GM21723 (cell line): ENCODE measurements around the gene BHLHE23.

ENCODE experiments used
- ATAC-seq: cut with Tn5 transposase; IDR thresholded peaks from one replicate; pipeline ENCODE4 v1.9.1; 2021; ENCODE audit warnings: mild to moderate bottlenecking, moderate library complexity; ENCODE audit not compliant: unreplicated experiment

The BHLHE23 gene

DNA sequence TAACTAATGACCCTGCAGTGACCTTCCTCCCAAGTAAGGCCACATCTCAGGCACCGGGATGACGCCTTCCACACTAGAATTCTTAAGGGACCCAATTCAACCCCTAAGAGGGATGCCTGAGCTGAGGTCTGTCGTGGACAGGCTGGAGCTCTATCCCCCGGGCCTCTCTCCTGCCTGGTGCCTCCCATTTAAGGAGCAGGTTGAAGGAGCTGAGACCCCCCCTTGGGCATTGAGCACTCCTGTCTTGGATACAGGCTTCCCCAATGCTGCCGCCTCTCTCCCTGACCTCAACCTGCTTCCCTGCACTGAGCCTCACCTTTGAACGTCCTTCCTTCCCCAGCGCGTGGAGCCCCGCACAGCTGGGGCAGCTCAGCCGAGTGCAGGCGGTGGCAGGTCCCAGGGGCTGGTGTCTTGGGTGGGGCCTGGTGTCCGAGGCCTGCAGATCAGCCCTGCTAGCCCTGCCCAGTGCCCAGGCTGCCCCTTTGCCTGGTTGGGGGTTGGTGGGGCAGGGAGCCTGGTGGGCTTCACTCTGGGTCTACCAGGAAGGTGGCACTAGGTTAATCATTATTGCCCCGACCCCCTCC, 19.9 kb upstream of the BHLHE23 start:
- ATAC-seq = no peak

DNA sequence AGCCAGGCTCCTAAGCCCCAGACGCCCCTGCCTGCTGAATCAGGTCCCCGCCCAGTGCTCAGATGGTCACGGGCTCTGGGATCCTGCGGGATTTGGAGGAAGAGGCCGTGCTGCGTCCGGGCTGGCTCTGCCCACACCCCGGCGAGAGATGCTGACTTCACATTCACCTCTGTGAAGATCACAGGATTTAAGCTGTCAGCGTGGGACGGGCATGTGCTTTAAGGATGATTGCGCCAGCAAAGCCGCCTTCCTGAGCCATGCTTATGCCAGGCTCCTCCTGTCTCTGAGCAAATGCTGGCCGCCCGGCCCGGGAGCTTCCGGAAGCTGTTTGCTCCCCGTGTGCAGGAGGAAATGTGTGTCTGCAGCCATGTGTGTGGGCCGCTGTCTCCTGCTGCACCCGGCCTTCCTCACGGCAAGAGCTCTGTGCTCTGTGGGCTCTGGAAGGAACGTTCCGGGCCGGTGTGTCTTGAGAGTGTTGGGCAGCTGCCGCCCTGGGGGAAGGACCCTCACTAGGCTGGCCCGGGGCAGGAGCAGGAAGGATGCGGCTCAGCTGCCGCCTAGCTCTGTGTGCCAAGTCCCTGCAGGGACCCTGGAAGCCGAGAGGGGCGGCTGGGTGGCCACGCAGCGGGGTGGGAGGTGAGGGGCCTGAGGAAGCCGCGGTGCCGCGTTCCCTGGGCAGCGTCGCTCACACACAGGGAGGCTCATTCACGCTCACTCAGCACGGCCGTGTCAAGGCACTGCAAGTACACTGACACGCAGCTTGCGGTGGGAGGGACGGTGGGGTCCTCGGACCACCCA, 19.0 kb upstream of the BHLHE23 start:
- no peak for ATAC-seq

DNA sequence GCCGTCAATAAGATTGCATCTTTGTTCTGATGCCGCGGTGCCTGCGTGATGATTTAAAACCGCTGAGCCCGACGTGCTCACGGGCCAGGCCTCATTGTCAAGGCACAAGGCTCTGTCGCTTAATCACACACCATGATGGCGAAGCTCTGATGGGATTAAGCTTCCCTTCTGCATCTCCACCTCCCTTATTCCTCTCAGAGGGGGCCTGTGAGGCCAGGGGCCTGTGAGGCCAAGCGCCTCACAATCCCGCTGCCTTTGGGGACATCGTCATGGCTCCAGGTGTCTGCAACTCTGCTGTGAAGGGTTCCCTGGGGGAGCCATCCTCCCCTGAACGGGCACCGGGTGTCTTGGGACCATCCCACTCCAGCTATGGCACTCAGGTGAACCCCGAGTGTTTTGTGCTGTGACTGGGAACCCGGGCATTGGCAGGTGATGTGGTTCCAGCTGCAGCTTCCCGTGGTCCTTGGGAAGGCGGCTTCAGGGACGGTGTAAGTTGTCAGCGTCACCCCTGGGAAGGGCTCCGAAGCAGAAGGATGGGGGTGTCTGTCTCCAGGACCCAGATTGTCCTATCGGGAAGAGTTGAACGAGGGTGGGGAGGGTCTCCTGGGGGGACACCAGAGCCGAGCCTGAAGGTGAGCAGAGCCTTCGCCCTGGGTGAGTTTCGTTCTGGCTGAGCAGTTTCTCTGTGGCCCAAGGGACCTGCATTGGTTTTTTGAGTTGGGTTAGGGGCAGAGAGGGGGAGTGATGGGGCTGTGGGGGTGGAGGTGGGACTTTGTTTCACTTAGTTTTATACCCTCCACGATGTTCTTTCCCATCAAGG, 18.0 kb upstream of the BHLHE23 start:
- no peak for ATAC-seq

DNA sequence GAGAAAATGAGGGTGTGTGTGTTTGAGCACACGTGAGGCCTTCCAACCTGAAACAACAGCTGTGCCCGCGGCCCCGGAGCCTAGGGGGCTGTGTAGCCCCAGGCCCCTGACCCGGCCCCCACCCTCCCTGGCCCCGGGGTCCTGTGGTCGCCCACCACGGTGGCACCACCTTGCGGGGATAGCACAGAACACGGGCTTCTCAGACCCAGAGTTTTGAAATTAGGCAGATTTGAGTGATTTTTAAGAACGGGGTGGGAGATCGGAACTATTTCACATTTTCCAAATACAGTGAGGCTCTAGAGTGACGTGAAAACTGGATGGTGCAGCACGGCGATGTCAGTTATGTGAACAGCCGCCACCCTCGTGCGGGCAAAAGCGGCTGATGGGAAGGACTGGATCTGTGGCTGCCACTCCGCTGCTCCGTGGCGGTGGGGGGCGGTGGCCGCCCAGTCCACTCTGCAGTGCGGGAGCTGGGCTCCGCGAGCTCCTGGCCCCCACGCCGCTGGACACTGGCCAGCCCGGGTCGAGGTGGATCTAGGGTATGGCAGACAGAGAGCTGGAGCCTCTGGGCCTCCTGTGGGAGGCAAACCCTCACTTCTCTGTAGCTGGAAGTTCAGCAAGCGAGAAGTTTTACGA, 17.3 kb upstream of the BHLHE23 start:
- ATAC-seq = no peak

DNA sequence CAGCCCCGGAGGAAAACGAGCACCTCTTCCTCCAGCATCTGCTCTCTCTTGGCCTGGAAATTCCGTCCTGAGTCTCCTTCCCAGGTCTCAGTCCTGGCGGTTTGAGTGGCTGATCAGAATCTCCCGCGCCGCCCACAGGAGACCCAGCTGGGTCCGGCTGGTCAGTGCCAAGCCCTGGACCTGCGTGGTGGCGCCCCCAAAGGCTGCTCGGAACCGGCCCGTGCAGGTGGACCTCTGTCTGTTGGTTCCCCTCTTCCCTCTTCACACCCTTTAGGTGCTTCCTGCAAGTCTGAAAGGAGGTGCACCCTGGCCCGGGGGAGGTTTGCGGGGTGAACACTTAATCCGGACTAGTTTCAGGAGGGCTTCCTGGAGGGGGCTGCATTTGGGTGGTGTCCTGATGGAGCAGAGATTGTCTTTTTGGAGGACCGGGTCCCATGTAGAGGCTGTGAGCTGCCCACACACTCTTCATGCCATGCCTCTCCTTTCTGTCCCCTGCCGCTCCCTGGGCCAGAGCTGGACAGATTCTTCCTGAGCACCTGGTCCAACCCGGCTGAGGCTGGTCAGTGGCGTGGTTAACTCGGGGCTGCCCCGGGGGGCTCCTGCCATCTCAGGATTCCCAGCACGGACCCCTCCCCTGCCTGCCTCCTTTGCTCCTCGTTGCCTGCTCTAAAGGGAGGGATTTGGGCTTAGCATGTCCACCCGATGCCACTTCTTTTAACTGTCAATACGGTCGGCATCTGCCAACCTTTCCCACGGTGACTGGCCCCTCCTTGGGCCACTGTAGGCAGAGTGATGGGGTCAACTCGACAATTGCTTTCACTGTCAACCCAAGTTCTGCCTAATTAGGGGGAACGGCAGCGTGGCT, 16.5 kb upstream of the BHLHE23 start:
- no peak for ATAC-seq

DNA sequence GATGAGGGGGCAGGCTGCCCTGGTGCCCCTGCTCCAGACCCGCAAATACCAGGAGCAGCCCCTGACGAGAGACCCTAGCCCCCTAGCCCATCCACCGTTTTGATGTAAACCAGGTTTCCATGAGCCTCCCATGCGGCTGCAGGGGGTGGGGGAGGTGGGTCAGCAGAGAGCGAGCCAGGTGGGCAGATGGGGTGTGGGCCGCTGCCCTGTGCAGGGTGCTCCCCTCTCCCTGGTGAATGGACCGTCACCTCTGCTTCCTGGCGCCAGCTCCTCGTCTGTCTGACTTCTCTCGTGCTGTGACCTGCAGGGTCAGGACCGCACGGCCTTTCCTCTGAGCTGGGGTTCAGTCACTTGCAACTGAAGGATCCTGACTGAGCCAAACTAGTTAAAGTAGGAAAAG, 15.7 kb upstream of the BHLHE23 start:
- ATAC-seq = no peak

DNA sequence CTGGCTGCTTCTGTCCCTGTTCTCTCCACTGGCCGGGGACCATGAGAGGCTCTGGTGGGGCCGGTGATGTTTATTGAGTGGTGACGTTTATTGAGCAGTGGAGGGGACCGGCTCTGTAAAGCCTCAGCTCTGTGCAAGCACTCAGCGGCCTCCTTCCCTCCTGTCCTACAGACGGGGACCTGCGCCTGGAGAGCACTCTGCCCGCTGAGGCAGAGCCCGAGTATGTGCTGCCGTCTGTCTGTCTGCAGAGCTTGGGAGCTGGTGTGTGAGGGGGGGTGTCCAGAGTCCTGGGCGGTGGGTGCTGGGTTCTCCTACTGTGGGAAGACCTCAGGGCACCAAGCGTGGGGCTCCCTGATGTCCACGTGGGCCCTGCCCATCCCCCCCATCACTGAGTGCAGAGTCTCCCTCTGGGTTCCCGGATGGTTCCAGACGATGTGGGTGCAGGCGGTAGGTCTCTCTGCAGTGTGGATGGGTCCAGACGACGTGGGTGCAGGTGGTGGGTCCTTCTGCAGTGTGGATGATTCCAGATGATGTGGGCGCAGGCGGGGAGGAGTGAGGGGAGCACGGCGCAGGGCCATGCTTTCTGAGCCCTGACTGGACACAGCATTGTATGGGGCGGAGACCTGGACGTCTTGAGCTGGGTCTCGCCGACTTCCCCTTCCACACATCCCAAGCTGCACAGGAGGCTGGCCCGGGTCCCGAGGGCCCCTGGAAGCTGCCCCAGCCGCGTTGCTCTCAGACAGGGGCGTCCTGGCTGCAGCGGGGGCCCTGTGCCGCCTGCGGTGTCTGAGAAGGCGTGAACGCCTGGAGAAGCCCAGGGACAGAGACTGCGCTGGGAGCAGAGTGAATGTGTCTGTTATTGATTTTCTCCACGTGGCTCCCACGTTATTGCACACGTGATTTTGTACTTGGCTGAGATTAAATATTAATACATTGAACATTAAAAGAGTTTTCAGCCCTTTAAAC, 14.9 kb upstream of the BHLHE23 start:
- ATAC-seq = no peak

DNA sequence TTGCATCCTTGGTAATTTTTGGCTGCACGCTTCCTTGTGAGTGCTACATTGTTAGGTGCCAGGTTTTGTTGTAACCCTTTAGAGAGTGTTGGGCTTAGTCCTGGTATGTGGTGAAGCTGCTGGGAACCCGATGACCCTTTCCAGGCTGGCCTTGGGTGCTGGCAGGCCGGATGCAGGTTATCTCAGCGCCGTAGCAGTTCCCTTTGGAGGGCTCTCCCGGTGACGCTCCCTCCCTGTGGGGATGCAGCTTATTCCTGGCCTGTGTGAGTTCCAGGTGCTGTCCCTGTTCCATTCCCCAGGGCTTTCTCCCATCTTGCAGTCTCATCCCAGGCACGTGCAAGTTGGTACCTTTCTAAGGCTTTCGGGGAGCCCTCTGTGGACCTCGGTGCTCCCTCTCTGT, 13.9 kb upstream of the BHLHE23 start:
- ATAC-seq = no peak

DNA sequence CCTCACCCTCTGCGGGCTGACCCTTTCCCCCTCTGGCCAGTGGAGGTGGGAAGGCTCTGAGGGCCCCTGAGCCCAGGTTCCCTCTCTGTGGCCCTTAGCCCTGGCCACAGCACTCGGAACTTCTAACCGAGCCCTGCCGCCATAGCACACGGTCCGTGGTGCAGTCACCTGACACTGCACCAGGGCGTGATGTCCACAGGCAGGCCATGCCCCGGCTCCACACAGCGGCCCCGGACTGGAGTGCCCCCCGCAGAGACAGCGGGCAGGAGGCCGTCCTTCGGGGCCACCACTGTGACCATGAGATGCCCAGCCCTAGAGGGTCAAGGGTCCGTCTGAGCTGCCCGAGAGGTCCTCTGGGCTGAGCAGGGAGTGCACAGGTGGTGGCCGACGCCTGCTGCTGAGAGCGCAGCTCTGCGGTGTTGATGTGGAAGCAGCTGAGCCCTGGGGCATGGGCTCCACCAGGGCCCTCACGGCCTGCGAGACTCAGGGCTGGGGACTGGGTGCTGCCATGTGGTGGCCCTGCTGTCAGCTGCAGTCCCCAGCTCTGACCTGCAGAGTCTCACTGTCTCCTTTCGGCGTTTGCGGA, 11.2 kb upstream of the BHLHE23 start:
- no peak for ATAC-seq

DNA sequence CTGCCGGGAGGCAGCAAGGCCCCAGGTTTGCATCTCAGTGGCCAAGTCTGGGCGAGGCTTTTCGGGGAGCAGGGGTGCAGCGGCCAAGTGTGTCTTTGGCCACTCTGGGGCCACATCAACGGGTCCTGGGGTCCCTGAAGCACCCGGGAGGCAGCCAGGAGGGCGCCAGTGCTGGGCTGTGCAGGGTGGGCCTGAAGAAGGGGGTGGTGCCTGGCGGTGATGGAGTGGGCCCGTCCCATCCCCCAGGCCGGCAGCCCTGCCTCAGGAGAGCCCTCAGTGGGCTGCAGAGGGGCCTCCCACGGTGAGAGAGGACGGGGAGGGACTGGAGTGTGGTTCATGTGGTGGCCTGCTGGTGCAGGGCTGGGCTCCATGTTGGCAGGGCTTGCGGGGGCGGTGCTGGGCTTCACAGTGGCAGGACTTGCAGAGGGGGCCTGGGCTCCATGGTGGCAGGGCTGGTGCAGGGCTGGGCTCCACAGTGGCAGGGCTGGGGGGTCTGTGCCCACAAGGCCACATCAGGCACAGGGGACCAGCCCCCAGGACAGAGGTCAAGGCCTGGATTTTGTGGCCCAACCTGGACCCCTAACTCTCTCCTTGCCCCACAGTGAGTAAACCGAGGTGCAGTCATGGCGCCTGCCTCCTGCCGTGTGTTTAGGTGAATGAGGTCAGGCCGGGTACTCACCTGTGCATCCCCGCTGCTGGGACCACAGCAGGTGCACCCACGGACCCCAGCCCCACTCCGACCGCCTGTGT, 10.5 kb upstream of the BHLHE23 start:
- no peak for ATAC-seq

DNA sequence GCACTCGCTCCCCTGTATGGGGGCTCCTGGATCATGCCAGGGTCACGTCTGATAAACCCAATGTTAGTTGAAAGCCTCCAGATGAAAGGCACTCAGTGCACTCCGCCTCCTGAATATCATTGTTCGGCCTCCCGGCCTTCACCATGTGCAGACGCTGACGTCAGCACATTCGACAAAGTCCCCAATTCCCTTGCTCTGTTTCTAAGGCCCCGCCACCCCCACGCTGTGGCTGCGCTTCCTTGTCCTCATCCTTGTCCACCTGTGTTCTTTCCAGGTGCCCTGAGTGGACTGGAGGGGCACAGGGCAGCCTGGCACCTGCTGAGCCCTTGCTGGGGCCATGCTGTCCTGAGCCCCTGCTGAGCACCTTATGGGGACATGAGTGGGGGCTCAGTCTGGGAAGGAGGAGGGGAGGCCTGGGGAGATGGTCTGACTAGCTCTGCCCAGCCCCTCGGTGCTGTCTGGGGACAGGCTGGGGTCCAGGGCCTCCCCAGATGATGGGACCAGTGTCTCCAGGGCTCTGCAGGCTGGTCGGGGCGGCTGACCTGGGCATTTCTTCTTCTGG, 9.8 kb upstream of the BHLHE23 start:
- no peak for ATAC-seq

DNA sequence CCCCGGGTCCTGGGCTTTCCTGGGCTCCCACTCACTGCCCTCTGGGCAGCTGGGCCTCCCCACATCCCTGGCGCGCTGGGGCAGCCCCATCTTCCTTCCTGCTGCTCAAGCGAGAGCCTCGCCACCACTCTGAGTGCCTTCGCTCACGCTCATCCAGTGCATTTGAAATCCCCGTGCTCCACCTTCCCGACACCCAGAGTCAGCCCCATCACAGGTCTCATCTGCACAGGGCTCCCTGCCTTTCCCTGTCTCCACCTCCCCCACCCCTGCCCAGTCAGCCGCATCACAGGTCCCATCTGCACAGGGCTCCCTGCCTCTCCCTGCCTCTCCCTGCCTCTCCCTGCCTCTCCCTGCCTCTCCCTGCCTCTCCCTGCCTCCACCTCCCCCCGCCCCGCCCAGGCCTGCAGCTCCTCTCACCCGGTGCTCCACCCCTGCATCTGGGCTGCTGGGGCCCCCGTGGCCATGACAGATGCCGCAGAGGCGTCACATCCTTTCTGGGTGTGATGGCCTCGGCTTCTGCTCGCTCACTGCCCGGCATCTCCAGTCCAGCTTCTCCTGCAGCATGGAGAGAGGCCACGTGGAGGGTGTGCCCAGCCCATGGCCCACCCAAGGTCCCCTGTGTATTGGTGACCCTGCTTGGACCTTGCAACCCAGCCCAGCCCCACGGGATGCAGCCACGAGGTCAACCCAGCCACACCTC, 9.0 kb upstream of the BHLHE23 start:
- ATAC-seq = no peak

DNA sequence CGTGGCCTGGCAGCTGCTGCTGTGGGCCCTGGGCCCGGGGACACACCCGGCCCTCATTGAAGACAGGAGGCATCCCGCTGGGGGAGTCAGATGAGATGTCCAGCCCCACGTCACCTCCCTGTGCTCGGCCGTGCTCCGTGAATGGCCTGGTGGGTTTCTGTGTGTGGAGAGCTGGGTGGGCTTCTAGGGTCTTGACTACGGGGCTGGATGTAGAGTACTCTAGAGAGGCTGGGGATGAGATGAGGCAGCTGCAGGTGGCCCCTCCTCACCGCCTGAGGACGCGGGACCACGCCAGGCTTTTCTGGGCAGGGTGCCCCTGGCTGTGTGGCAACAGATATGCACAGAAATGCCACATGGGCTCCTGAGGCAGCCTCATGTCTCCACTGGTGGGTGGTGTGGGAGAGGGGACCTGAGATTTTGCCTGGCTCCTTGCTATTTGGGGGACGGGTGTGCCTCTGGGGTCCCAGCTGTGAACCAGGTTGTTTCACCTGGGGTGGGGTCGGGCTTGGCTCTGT, 8.4 kb upstream of the BHLHE23 start:
- ATAC-seq = no peak

DNA sequence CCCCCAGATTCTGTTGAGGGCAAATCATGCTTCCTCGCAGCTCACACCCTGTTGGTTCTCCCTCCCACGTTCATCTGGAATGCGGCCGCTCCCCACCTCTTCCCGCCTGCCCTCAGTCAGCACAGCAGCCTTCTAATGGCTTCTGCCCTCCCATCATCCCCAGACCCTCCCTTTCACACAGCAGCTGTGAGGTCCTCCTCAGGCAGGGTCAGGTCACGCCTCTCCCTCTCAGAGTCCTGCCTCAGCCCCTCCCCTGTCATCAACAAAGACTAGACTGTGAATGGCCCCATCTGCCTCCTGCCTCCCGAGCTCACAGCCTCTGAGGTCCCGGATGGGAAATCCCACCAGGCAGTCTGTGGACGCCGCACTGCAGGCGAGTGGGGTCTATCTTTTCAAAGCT, 7.9 kb upstream of the BHLHE23 start:
- no peak for ATAC-seq

DNA sequence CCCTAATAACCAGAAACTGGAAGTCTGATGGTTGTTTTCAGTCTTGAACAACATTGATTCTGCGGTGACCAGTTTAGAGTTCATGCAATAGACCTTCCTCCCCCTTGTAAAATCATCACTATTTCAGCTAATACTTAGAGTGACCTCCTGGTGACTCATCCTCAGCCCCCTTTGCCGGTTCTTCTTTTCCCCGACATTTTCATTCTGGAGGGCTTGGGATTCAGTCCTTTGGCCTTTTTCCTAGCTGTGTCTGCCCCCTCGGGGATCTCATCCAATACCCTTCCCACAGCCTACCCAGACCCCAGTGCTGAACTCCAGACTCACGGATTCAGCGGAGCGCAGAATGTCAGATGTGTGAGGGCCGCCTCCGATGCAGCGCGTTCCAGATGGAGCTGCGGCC, 7.5 kb upstream of the BHLHE23 start:
- no peak for ATAC-seq

DNA sequence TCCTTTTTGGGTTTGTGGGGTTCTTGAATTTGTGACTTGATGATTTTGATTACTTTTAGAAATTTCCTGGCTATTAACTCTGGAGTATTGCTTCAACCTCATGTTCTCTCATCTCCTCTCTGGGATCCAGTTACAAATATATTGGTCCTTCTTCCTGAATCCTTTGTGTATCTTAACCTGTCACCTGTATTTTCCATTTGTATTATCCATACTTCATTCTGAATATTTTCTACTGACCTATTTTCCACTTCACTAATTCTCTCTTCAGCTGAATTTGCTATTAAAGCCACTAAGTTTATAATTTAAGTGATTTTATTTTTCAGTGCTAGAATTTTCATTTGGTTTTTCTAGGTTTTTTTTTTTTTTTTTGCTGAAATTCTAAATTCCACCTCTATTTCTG, 6.4 kb upstream of the BHLHE23 start:
- ATAC-seq = no peak

DNA sequence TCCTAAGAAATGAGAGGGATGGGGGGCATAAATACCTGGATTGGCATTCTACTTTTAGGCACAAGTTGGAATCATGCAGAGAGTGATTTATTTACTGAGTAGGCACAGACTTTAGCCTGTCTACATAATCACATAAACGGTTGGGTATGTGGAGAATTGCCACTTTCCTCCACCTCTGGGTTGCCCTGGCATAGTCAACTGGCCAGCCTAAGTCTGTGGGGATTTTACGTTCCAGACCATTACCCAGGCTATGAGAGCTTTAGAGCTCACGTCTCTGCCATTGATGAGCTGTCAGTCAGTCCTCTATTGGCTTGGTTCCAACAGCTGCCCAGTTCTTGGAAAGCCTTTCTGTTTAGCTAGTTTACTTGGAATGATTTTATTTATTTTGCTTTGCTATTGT, 5.0 kb upstream of the BHLHE23 start:
- ATAC-seq = no peak
